Kidney epithelial cell (primary cell): ENCODE measurements around the gene GPC1. TPM values are rescaled to one million over a fixed set of nuclear protein-coding genes. Genes with fewer than 3 reads are reported as not detected.

Experiments
- DNase-seq: peaks from one replicate; pipeline ENCODE4 v3.0.0-alpha.2; 2010; ENCODE audit warnings: low read depth
- H3K27me3 ChIP-seq: 2 replicates; pipeline ENCODE4 v1.6.0; 2011; ENCODE audit warnings: low read length; ENCODE audit not compliant: control insufficient read depth, insufficient read depth
- H3K36me3 ChIP-seq: 2 replicates; pipeline ENCODE4 v1.5.1; 2011; ENCODE audit warnings: low read length; ENCODE audit not compliant: control insufficient read depth, insufficient read depth
- H3K4me3 ChIP-seq: 2 replicates; pipeline ENCODE4 v1.5.1; 2011; ENCODE audit warnings: low read depth, mild to moderate bottlenecking, control low read depth, low read length
- CTCF ChIP-seq: IDR thresholded peaks from 2 replicates; pipeline ENCODE4 v1.5.1; 2011; ENCODE audit warnings: mild to moderate bottlenecking, moderate library complexity, low read length, control low read depth, inconsistent platforms; ENCODE audit not compliant: insufficient read depth, poor library complexity, severe bottlenecking
- total RNA-seq: library from RNA; depleted of rRNA; stranded (reverse); fragments of >200 nt; gene quantifications from 2 replicates; pipeline ENCODE4 v1.2.3, GENCODE V29; 2015

The GPC1 gene
- total RNA-seq, 1 donor from 2014 or later = 75.2 TPM

- no peak for DNase-seq
- Histone ChIP-seq H3K27me3 (peaks cover 3% of the 10 kb centered on the region), H3K36me3 (no peaks in the 10 kb centered on the region), H3K4me3 (no peak overlapping the region)
- TF ChIP-seq CTCF = no peak
Measured at GRCh38 chr2:240477916-240478315, 42.5 kb downstream of the GPC1 start.

GRCh38 chr2:240478346-240479110, 43.1 kb downstream of the GPC1 start:
- TF ChIP-seq CTCF = no peak

DNA sequence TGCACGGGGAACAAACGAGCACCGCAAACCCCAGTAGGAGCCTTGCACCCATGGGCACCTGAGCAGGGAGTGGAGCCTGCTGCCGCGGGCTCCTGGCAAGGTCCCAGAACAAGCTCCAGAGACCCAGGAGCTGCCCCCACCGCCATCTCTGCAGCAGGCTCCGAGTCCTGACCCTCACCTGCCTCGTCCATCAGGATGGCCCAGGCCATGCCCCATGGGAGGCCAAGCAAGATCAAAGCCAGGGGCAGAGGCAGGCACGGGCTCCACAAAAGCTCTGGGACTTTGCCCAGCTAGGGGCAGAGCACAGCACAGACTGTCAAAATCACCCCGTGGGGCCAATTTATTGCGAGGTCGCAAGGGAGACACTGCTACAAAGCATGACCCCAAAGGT, 43.6 kb downstream of the GPC1 start:
- H3K27me3 ChIP-seq = peaks cover 3% of the 10 kb centered on the region
- H3K4me3 ChIP-seq = no peak overlapping the region
- DNase-seq = no peak
- no peak for TF ChIP-seq CTCF
- H3K36me3 ChIP-seq = no peaks in the 10 kb centered on the region

More at GRCh38 chr2:240478346-240479110, 43.1 kb downstream of the GPC1 start:
- H3K4me3 ChIP-seq = no peak overlapping the region
- peaks cover 3% of the 10 kb centered on the region for H3K27me3 ChIP-seq
- H3K36me3 ChIP-seq = no peaks in the 10 kb centered on the region
- DNase-seq = no peak

- Histone ChIP-seq H3K27me3 (peaks cover 3% of the 10 kb centered on the region), H3K36me3 (no peaks in the 10 kb centered on the region), H3K4me3 (no peak overlapping the region)
- TF ChIP-seq CTCF = no peak
- no peak for DNase-seq
Measured at GRCh38 chr2:240480834-240481623, 45.6 kb downstream of the GPC1 start.

GRCh38 chr2:240481720-240482119, 46.3 kb downstream of the GPC1 start:
- no peak for DNase-seq
- H3K27me3 ChIP-seq = peaks cover 3% of the 10 kb centered on the region
- no peak overlapping the region for H3K4me3 ChIP-seq
- no peaks in the 10 kb centered on the region for H3K36me3 ChIP-seq
- TF ChIP-seq CTCF = no peak
